T47D (cell line): Measurements from ENCODE around the gene CHRM5.
"Not testable (repeated sequence)": the region's sequence is repeated elsewhere in the genome, so short reads cannot be mapped to it uniquely, and the experiment has no call there.

Experiments
- DNase-seq, 2 experiments: peaks; one replicate each; pipeline versions ENCODE4 v3.0.0 to v3.0.0-alpha.2; 2011 to 2012; ENCODE audit warnings: low read depth in 1 of 2, low spot score in 1 of 2
- JUND ChIP-seq: IDR thresholded peaks from 2 replicates; pipeline ENCODE4 v1.6.1; 2012; ENCODE audit warnings: low read depth
- in situ Hi-C: cut with HindIII; loops from 2 replicates; pipeline ENCODE4 v1.10.0; 2016; ENCODE audit warnings: low sequenced_read_pairs, low pct_unique_long_range_greater_than_20kb

Gene CHRM5

DNA sequence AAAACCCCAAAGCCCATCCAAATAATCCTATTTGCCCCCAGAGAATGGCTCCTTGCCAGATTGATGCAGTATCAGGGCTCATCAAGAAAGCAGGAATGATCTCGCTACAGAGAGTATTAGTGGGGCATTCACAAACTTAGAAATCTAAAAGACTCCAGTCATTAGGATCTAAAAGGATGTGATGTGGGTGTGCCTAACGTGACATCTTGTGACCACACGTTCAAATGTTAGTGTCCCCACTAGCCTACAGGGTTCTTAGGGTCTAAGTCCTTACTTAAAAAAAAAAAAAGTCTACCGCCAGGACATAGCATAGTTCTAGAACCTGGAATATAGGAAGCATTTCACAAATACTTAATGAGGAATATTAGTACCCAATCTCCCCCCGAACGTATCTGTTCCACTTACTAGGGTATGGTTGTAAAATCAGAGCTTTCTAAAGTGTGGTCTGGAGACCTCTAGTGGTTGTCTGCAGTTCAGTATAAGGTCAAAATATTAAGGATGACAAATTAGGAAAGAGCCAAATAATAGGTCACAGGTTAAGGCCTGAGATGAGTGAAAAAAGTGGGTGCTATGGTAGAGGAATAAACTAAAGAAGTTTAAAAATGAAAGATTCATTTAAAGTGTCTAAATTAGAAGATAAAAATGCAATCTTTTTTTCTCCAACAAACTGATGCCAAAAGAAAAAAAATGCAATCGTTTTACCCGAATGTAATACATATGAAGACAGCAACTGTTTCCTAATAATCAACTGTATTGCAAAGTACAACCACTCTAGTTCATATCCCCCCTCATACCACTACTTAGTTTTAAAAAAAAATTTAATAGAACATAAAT lies 4.2 kb upstream of the CHRM5 start:
- DNase-seq: peak; percentile 43 to 63
- TF ChIP-seq JUND: no peak
- in situ Hi-C loops: no loop called here

DNA sequence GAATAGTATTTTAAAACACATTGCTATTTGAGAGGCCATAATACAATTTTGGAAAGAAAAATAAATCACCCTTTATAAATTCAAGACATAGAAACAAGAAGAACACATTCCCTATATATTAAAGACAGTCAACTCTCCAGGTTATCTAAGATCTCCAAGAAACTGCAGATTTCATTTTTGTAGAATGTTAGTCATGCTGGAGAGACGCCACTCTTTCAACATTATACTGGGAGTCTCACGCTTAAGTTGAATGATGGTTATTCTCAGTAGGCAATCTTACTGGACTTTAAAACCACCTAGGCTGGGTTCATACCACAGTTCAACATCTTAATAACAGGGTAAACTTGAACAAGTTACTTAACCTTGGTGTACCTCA lies 3.6 kb upstream of the CHRM5 start:
- DNase-seq: no peak
- no peak for TF ChIP-seq JUND
- in situ Hi-C loops: no loop called here

- no peak for TF ChIP-seq JUND
- in situ Hi-C loops: no loop called here
- no peak for DNase-seq
Observed at GRCh38 chr15:33968821-33969220, 524 bp downstream of the CHRM5 start.

DNA sequence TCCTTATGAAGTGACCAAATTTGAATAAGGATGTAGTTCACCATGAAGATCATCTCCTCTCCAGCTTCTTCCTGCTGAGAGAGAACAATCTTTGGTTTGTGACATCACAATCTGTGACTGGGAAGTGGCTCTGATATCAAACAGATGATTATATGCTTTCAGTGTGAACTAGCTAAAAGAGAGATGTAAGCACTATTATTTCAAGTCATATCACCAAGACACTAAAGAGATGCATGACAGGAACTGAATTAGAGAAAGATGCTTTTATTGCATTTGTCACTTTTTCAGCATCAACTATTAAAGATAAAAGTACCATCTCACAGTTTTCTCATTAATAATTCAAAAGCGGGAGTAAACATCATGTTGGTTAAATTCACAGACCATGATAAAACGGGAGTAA lies 3.5 kb downstream of the CHRM5 start:
- no peak for DNase-seq
- no peak for TF ChIP-seq JUND
- in situ Hi-C loops: no loop called here

DNA sequence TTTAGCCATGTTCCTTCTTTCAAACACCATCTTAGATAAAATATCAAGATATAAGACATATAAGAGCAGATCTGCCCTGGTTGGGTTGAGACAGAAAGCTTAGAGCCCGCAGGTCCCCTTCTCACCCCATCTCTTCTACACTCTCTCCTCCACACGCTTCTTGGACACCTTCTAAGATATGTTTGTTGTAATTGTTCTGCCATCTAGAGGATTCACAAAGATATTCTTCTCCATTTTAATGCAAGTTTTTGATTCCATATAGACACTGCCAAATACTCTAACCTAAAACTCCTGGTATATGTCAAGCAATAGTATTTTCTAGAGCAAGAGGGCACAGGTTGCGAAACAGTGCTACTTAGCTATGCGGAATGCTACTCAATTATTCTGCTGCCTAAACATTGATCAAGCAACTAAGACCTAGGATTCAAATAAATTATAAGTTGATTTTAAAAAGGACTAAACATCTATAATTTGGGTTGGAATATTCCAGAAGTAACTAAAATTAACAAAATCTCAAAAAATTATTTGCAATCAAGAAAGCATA lies 6.8 kb downstream of the CHRM5 start:
- DNase-seq: peak in 1 of 2 experiments; percentile 31
- no peak for TF ChIP-seq JUND
- in situ Hi-C loops: no loop called here

- no peak for DNase-seq
- no peak for TF ChIP-seq JUND
- in situ Hi-C loops: no loop called here
Observed at GRCh38 chr15:33980159-33980558, 11.9 kb downstream of the CHRM5 start.

DNA sequence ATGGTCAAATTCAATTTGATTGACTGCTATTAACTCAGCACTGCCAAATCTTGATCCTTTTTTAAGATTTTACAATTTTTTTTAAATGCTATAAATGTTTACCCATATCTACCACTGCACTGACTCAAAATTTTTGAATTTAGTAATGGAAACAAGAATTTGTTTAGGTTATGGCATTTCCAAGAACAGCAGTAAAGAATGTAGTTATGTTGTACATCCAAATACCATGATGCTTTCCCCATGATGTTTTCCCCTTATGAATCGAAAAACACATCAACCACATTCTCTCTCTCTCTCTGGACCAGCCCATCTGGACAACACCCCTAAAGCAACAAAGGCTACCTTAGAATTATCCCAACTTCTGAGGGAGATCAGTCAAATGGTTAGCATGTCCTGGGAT lies 14.2 kb downstream of the CHRM5 start:
- no peak for TF ChIP-seq JUND
- DNase-seq: no peak
- in situ Hi-C loops: no loop called here

GRCh38 chr15:33985287-33985686 lies 17.0 kb downstream of the CHRM5 start:
- TF ChIP-seq JUND: no peak
- DNase-seq: peak in 1 of 2 experiments; percentile 54
- in situ Hi-C loops: no loop called here

GRCh38 chr15:33985751-33986150 lies 17.5 kb downstream of the CHRM5 start:
- in situ Hi-C loops: no loop called here
- DNase-seq: peak in 1 of 2 experiments; percentile 27
- TF ChIP-seq JUND: no peak

GRCh38 chr15:33987444-33987843 lies 19.1 kb downstream of the CHRM5 start:
- DNase-seq: no peak
- in situ Hi-C loops: no loop called here
- TF ChIP-seq JUND: no peak

DNA sequence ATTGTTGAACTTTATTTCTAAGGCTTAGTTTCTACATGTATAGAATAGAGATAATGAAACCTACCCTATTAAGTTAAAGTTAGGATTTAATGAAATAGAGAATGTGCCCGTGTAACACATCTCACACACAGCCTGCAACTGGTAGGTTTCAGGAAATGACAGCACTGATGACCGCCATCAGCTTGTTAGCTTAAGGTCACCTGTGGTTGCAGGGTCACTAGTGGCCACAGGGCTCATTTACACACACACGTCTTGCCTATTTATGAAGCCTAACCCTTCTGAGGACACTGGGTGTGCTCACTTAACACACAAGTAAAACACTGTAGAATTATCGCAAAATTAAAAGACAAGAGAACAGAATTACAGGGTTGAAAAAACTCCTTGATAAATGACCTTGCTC lies 20.1 kb downstream of the CHRM5 start:
- peak in 1 of 2 experiments; percentile 4 for DNase-seq
- no peak for TF ChIP-seq JUND
- in situ Hi-C loops: no loop called here

- in situ Hi-C loops: no loop called here
Observed at GRCh38 chr15:33994005-33994615, 25.8 kb downstream of the CHRM5 start.

GRCh38 chr15:33995666-33996065 lies 27.4 kb downstream of the CHRM5 start:
- in situ Hi-C loops, DNase-seq: not testable (repeated sequence)

More at GRCh38 chr15:33994005-33994615, 25.8 kb downstream of the CHRM5 start:
- DNase-seq: peak in 1 of 2 experiments; percentile 63
- no peak for TF ChIP-seq JUND
